Purkinje cell (primary cell): ENCODE data around the gene PMVK. TPM values are rescaled to one million over a fixed set of nuclear protein-coding genes. Genes with fewer than 3 reads are reported as not detected.

Experiments
- polyA plus RNA-seq: library from polyadenylated mRNA; unstranded; fragments of >200 nt; fragmentation: Nextera tagmentation; gene quantifications from 2 replicates; pipeline ENCODE4 v1.2.1, GENCODE V29; 2014

PMVK gene
- 25.0 and 27.5 TPM in 2 replicates for polyA plus RNA-seq

DNA sequence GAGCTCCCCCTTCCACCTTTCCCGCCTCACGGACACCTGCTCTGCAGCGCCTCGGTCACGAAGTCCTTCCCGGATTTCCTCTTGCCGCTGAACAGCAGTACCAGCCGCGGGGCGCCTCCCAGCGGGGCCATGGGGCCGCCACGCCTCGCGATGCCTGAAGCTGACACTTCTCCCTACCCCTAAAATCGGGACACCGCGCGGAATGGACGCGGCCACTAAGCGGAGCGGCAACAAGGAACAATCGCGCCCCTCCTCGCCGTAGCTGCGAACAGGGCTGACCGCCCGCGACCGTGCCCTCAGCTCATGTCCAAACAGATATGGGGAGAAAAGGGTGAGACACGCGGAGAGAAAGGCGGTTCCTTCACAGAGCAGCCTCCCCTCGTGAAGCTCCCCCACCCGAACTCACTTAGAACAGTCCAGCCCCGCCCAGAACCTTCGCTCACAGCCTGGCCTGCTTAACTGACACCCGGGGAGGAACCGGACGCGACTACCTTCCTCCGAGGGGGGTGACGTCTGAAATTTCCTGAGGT is at the start of gene PMVK:
PMVK (minus strand) TSS at position 165 of the 530 bp plus-strand sequence; CDS start at position 131, 34 bp downstream.

DNA sequence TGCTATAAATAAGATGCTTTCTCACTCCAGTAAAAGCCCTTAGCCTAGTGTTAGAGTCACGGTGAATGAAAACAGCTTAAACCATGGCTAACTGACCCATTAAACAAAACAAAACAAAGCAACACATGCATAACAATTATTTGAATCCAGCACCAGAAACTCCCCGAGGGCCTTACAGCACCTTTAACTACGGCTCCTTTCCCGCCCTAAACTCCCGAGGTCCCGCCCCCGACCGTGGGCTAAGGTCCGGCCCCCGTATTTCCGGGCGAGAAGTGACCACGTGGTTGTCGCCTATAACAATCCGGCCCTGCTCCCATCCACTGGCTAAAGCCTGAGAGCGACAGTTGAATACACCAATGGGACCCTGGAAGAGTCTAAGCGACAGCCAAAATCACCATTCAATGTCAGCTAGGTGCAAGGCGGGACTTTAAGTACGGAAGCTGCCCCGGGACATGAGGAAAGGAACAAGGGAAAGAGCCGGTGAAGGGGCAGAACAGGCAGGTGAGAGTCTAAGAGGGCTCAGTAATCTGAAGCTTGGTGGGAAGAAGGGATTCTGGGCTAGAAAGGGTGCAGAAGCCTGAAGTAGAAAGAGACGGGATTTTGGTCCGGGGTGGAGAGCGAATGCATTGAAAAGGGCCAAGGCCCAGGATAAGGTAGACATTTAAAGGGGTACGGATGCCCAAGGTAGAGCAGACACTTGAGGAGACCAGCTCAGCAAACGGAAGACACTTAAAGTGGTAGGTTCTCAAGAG is 46.6 kb upstream of the PMVK start, which contains the start of gene FLAD1:
FLAD1 (plus strand) TSS at position 448 of the 752 bp plus-strand sequence. CDS start 351 bp downstream, outside the sequence.

DNA sequence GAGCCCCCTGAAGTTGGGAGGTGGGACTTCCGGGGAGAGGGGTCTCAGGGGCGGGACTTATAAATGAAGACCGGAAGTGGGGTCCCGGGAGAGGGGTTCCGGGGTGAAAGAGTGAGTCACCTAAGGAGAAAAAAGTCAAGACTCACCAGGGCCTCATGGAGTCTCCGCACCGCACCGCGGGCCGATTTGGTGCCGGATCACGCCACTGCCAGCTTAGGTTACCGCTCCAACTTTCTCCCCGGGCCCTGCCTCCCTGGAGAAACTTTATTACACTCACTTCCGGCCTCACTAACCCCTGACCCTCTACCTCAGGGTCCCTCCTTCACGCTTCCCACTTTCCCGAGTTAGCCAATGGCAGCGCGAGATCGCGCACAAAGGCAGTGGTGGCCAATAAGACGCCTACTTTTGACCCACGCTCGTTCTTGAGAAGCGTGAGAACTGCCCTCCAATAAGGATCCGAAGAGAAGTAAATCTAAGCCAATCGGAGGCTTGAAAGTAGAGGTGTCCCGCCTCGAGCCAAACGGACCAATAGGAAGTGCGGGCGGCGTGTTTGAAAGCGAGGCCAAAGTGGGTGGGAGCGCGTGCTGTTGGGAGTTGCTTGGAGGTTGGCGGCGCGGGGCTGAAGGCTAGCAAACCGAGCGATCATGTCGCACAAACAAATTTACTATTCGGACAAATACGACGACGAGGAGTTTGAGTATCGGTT is 37.7 kb upstream of the PMVK start, which contains the start of gene CKS1B:
CKS1B (plus strand) TSS at position 580 of the 706 bp plus-strand sequence; CDS start at position 645, 65 bp downstream.

DNA sequence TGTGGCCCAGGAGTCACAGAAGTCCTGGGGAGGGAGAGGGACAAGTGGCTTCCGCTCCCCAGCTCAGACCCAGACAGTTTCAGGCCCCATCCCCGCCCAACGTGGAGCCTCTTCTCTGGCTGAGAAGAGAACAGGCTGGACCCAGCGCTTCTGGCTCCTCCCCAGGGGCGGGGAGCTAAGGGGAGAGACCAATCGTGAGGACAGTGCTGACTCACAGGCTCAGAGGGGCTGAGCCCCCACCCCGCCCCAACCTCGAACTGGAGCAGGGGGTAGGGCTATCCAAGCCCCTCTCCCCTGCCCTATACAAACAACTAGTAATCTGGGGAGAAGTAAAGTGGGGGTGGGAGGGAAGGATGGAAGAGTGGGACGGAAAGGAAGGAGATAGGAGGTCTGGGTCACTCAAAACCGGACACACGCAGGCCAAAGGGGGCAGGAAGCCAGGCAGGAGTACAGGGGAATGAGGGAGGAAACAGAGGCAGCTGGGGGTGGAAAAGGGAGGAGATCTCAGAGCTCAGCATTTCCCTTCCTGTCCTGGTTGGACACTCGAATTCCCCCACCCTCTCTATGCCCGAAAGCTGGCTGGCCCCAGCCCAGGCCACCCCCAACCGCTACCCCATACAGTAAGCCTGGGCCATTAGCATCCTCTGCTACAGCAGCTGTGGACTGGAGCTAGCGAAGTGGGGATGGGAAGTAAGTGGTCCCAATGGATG is 34.3 kb upstream of the PMVK start, which contains the start of gene SHC1:
SHC1 (minus strand) TSS at position 117 of the 710 bp plus-strand sequence. CDS start 221 bp downstream, outside the sequence.

DNA sequence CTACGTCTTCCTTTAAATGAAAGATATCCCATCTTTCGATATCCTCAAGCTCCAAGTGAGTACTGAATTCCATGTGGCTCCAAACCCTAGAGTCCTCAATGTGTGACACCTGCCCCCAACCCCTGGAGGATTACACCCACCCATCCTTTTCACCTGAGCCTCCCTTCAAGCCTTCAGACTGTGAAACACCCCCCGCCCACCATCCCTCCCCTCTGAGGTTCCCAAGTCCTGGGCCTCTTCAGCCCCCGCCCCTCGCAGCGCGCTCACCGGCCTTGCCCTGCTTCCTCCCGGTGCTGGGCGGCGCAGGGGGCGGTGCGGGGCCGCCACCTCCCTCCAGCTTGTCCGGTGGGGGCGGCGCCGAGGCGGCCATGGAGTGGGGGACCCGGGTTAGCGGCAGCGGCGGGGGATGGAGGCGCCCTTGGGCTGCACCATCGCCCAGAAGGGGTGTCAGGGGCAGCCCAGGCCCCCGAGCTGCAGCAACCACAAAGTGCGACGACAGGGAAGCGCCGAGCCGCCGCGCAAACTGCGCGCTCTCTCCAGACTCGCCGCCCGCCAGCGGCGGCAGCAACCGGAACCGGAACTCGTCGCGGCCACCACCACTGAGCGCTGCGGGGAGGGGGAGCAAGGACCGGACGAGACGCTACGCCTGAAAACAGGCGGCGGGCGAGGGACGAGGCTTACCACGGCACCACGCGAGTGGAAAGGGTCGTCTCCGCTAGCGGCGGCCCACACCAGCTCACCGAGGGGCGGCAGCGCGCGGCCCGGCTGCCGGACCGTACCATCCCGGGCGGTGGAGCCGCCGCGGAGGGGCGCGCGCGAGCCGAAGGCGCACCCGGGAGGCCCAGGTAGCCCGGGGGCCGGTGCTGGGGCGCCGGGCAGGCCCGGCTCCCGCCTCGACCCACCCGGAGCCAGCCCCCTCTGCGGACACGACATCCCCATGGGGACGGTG is 25.0 kb upstream of the PMVK start, which contains the start of gene PYGO2:
PYGO2 (minus strand) TSS at position 576 of the 949 bp plus-strand sequence; CDS start at position 370, 206 bp downstream.

DNA sequence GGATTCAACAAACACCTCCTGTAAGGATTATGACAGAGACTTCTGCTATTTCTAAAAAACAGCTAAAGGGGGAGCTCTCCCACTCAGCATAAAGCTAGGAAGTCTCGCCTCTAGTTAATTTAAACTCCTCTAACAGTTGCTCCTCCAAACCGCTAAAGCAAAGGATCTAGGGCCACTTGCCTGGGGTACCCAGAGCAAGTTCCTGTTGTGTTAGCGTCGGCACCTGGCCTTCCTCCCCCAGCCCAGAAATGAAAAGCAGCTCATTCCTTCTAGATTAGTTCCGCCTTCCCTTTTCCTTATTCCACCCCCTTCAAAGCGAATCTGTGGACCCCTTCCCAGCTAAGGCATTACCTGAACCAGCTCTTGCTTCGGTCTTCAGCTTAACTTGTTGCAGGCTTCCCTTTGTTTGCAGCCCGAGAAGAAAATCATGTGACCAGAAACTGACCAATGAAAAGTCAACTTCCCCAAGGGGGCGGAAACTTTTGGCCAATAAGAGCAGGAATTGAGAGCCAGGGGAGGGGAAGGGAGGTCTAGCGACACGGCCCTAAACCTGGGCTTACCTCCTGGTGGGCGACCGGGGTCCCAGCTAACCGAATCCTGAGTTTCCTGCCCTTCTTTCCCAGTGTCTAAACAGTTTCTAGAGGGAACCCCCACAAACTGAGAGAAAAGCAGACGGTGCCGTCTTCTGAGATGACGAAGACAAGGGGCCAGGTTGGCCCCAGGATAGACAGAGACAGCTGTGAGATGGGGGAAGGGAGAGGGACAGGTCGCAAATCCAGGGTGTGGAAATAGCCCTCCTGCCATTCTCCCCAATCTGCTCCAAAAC is 19.4 kb upstream of the PMVK start, which contains the start of gene PBXIP1:
PBXIP1 (minus strand) TSS at position 382 of the 826 bp plus-strand sequence. CDS start 2,378 bp downstream, outside the sequence.

Other genes starting within 250 kb of the PMVK start
- 1.2 and 1.4 TPM in 2 replicates for gene KCNN3, start 66.4 kb downstream of the PMVK start, polyA plus RNA-seq
- gene PBXIP1, start 19.4 kb upstream of the PMVK start, polyA plus RNA-seq: 1.2 and 1.5 TPM in 2 replicates
- 2.0 and 3.7 TPM in 2 replicates for gene PYGO2, start 25.1 kb upstream of the PMVK start, polyA plus RNA-seq
- 1.3 and 2.0 TPM in 2 replicates for gene SHC1, start 34.0 kb upstream of the PMVK start, polyA plus RNA-seq
- 48.7 and 52.2 TPM in 2 replicates for gene CKS1B, start 38.0 kb upstream of the PMVK start, polyA plus RNA-seq
- gene FLAD1, start 46.6 kb upstream of the PMVK start, polyA plus RNA-seq: 21.8 and 34.5 TPM in 2 replicates
- not detected in 2 replicates for gene LENEP, start 56.9 kb upstream of the PMVK start, polyA plus RNA-seq
- gene ZBTB7B, start 66.1 kb upstream of the PMVK start, polyA plus RNA-seq: 0.15 TPM in 1 of 2 replicates, not detected in the other
- not detected in 2 replicates for gene DCST2, start 97.1 kb upstream of the PMVK start, polyA plus RNA-seq
- gene DCST1, start 97.1 kb upstream of the PMVK start, polyA plus RNA-seq: not detected in 2 replicates
- 0.28 and 1.2 TPM in 2 replicates for gene ADAM15, start 114.6 kb upstream of the PMVK start, polyA plus RNA-seq
- gene EFNA4, start 127.0 kb upstream of the PMVK start, polyA plus RNA-seq: not detected in 2 replicates
- 2.2 and 6.2 TPM in 2 replicates for gene EFNA3, start 142.1 kb upstream of the PMVK start, polyA plus RNA-seq
- gene EFNA1, start 191.2 kb upstream of the PMVK start, polyA plus RNA-seq: 1.4 and 3.8 TPM in 2 replicates
- gene SLC50A1, start 199.1 kb upstream of the PMVK start, polyA plus RNA-seq: 4.2 and 5.1 TPM in 2 replicates
- 88.7 and 130 TPM in 2 replicates for gene DPM3, start 203.8 kb upstream of the PMVK start, polyA plus RNA-seq
- 468 and 662 TPM in 2 replicates for gene KRTCAP2, start 236.6 kb upstream of the PMVK start, polyA plus RNA-seq
- gene TRIM46, start 237.1 kb upstream of the PMVK start, polyA plus RNA-seq: 0.73 and 2.3 TPM in 2 replicates